Body of pancreas (tissue), 4 donors: ENCODE data around the gene FAM180A.

Experiments used
- CTCF ChIP-seq, 7 experiments: fragments of 450-650 bp in 4 of 7; fragments of 200-600 bp in 3 of 7; sonication (generic) in 3 of 7; IDR thresholded peaks; one replicate each; pipeline ENCODE4 v1.5.1; 2016 to 2019; ENCODE audit warnings: antibody characterized with exemption in 7 of 7
- POLR2A ChIP-seq, 3 donors: fragments of 450-650 bp; IDR thresholded peaks; one replicate each; pipeline ENCODE4 v1.6.1; 2016; ENCODE audit warnings: antibody characterized with exemption in 3 of 3, mild to moderate bottlenecking in 2 of 3

- TF ChIP-seq CTCF (IDR thresholded peaks at IDR 0.05) (no peak), POLR2A (IDR thresholded peaks at IDR 0.05) (no peak)
These were observed 14.8 kb downstream of the FAM180A start for GRCh38 chr7:135733603-135734342.
